GM23338 (cell line): ENCODE data around the gene GCNT2. TPM values are rescaled to one million over a fixed set of nuclear protein-coding genes. Genes with fewer than 3 reads are reported as not detected.
A peak's percentile ranks its signal among the peaks of the same experiment; 100 is the strongest.

Source experiments
- ATAC-seq: fragments of 200-7000 bp; cut with Tn5 transposase; 3 replicates; pipeline ENCODE4 v1.9.1; 2020
- DNase-seq: peaks from one replicate; pipeline ENCODE4 v3.0.0-alpha.2; 2015; ENCODE audit warnings: low spot score
- H2AFZ ChIP-seq: fragments of 200-600 bp; sonication (generic); 2 replicates; pipeline ENCODE4 v1.8.0; 2016; ENCODE audit warnings: antibody characterized with exemption, mild to moderate bottlenecking, moderate library complexity
- H3F3A ChIP-seq: fragments of 200-600 bp; sonication (generic); replicated peaks from 2 replicates; pipeline ENCODE4 v1.8.0; 2017; ENCODE audit warnings: antibody characterized with exemption, mixed run types, low read depth
- H3K27ac ChIP-seq: fragments of 200-600 bp; sonication (generic); 2 replicates; pipeline ENCODE4 v1.6.1; 2016; ENCODE audit warnings: low read depth
- H3K27me3 ChIP-seq: fragments of 200-600 bp; sonication (generic); 2 replicates; pipeline ENCODE4 v1.8.0; 2016; ENCODE audit warnings: mild to moderate bottlenecking, mixed run types, moderate library complexity; ENCODE audit not compliant: insufficient read depth
- H3K36me3 ChIP-seq: fragments of 200-600 bp; sonication (generic); 2 replicates; pipeline ENCODE4 v1.8.0; 2016; ENCODE audit warnings: mild to moderate bottlenecking; ENCODE audit not compliant: insufficient read depth
- H3K4me1 ChIP-seq: fragments of 200-600 bp; sonication (generic); 2 replicates; pipeline ENCODE4 v1.8.0; 2016; ENCODE audit warnings: mild to moderate bottlenecking, moderate library complexity; ENCODE audit not compliant: insufficient read depth
- H3K4me2 ChIP-seq: fragments of 200-600 bp; sonication (generic); 2 replicates; pipeline ENCODE4 v1.7.1; 2017; ENCODE audit warnings: mixed run types
- H3K4me3 ChIP-seq: fragments of 200-600 bp; sonication (generic); 2 replicates; pipeline ENCODE4 v1.6.1; 2016; ENCODE audit warnings: mixed run types
- H3K79me2 ChIP-seq: fragments of 200-600 bp; sonication (generic); replicated peaks from 2 replicates; pipeline ENCODE4 v1.8.0; 2017; ENCODE audit warnings: mild to moderate bottlenecking; ENCODE audit not compliant: insufficient read depth
- H3K9me2 ChIP-seq: fragments of 200-600 bp; sonication (generic); 2 replicates; pipeline ENCODE4 v1.8.0; 2017; ENCODE audit not compliant: insufficient read depth
- H4K20me1 ChIP-seq: fragments of 200-600 bp; sonication (generic); replicated peaks from 2 replicates; pipeline ENCODE4 v1.8.0; 2017; ENCODE audit warnings: mild to moderate bottlenecking; ENCODE audit not compliant: insufficient read depth
- H3K27ac Mint-ChIP-seq: 2 replicates; pipeline ENCODE4 v1.8.0; 2020; ENCODE audit warnings: inconsistent platforms, mild to moderate bottlenecking, moderate library complexity, mixed read lengths
- H3K27me3 Mint-ChIP-seq: 3 replicates; pipeline ENCODE4 v1.8.0; 2022; ENCODE audit warnings: low read depth, mild to moderate bottlenecking, moderate library complexity, mixed read lengths, inconsistent platforms; ENCODE audit not compliant: insufficient read depth, poor library complexity
- H3K36me3 Mint-ChIP-seq: 3 replicates; pipeline ENCODE4 v1.8.0; 2021; ENCODE audit warnings: low read depth, mild to moderate bottlenecking, inconsistent platforms, moderate library complexity, mixed read lengths
- H3K4me1 Mint-ChIP-seq: 3 replicates; pipeline ENCODE4 v1.8.0; 2020; ENCODE audit warnings: mild to moderate bottlenecking, inconsistent platforms, mixed read lengths
- H3K4me3 Mint-ChIP-seq: 3 replicates; pipeline ENCODE4 v1.8.0; 2021; ENCODE audit warnings: moderate library complexity, mild to moderate bottlenecking, inconsistent platforms, mixed read lengths
- H3K9me3 Mint-ChIP-seq: 3 replicates; pipeline ENCODE4 v1.8.0; 2020; ENCODE audit warnings: moderate library complexity, mild to moderate bottlenecking, inconsistent platforms, mixed read lengths
- CREB1 ChIP-seq: fragments of 250-450 bp; sonication (Bioruptor Pico); IDR thresholded peaks from 2 replicates; pipeline ENCODE4 v1.5.0; 2020; ENCODE audit warnings: low read depth, mild to moderate bottlenecking, moderate library complexity
- EZH2phosphoT487 ChIP-seq: fragments of 200-600 bp; sonication (generic); IDR thresholded peaks from one replicate; pipeline ENCODE4 v1.8.1; 2018; ENCODE audit warnings: antibody characterized with exemption; ENCODE audit not compliant: unreplicated experiment
- polyA plus RNA-seq: library from polyadenylated mRNA; unstranded; fragments of >200 nt; fragmentation: Nextera tagmentation; extraction: Ambion mirVana; gene quantifications from 2 replicates; pipeline ENCODE4 v1.2.1, GENCODE V29; 2016
- small RNA-seq: library from RNA; depleted of rRNA; stranded (forward); fragments of <200 nt; gene quantifications from one replicate; pipeline ENCODE3, GENCODE V24; 2014; ENCODE audit warnings: low replicate concordance
- total RNA-seq: library from RNA; depleted of rRNA; stranded (reverse); fragments of >200 nt; shearing (Covaris generic); gene quantifications from 2 replicates; pipeline ENCODE4 v1.2.3, GENCODE V29; 2014; rRNA removed
- TF ChIP-seq, protein P1 (sequence below), 2 experiments: fragments of 200-600 bp in 1 of 2; sonication (generic) in 1 of 2; conservative IDR thresholded peaks; 2 replicates each; pipeline versions ENCODE4 v1.5.1 to v1.6.1; 2016 to 2017; ENCODE audit warnings: antibody characterized with exemption in 2 of 2, low read depth in 2 of 2, mild to moderate bottlenecking in 2 of 2, moderate library complexity in 1 of 2

Gene GCNT2
- total and polyA plus RNA-seq, 2 experiments from 2014 or later: 28.3 to 137 TPM

DNA sequence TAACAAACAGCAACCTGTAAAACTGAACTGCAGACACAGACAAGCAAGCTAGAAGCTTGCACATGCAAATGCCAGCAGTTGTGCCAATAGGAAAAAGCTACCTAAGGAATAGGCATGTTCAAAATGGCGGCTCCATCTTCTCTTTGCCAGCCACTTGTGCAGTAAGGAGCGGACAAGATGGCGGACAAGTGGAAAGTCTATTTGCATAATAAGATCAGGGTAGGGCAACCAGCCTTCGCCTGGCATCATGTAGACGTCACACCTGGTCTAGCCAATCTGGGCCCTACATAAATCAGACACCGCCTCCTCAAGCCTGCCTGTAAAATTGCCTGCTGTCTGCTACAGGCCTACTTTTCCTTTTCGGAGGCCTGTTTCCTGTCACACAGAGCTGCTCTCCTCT is 155.3 kb downstream of the GCNT2 start:
- H3K79me2 ChIP-seq: no peaks in the 10 kb centered on the region
- Mint-ChIP-seq H3K9me3 (no peaks in the 10 kb centered on the region), H3K4me3 (no peak overlapping the region), H3K36me3 (no peaks in the 10 kb centered on the region), H3K27ac (no peak overlapping the region), H3K27me3 (no peaks in the 10 kb centered on the region), H3K4me1 (no peaks in the 10 kb centered on the region; the same call in 2 of the 3 replicates)
- TF ChIP-seq EZH2phosphoT487: no peak
- TF ChIP-seq, protein P1, sequence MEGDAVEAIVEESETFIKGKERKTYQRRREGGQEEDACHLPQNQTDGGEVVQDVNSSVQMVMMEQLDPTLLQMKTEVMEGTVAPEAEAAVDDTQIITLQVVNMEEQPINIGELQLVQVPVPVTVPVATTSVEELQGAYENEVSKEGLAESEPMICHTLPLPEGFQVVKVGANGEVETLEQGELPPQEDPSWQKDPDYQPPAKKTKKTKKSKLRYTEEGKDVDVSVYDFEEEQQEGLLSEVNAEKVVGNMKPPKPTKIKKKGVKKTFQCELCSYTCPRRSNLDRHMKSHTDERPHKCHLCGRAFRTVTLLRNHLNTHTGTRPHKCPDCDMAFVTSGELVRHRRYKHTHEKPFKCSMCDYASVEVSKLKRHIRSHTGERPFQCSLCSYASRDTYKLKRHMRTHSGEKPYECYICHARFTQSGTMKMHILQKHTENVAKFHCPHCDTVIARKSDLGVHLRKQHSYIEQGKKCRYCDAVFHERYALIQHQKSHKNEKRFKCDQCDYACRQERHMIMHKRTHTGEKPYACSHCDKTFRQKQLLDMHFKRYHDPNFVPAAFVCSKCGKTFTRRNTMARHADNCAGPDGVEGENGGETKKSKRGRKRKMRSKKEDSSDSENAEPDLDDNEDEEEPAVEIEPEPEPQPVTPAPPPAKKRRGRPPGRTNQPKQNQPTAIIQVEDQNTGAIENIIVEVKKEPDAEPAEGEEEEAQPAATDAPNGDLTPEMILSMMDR (conservative IDR thresholded peaks at IDR 0.05; ENCODE audit: low read depth in 2 of 2): 0 out of 4 replicates have a peak, but pooled peaks of 1 of the 2 experiments have one; percentile 9
- H3K4me1 ChIP-seq: no peaks in the 10 kb centered on the region
- ATAC-seq: no peak
- H4K20me1 ChIP-seq: no peaks in the 10 kb centered on the region
- H3F3A ChIP-seq: no peaks in the 10 kb centered on the region
- H3K36me3 ChIP-seq: no peaks in the 10 kb centered on the region
- H3K4me2 ChIP-seq: no peak overlapping the region
- H2AFZ ChIP-seq: no peak overlapping the region
- no peak for DNase-seq
- H3K27me3 ChIP-seq: no peaks in the 10 kb centered on the region
- H3K4me3 ChIP-seq: no peak overlapping the region
- H3K27ac ChIP-seq: no peak overlapping the region
- H3K9me2 ChIP-seq: no peaks in the 10 kb centered on the region; the same call in 1 of the 2 replicates

DNA sequence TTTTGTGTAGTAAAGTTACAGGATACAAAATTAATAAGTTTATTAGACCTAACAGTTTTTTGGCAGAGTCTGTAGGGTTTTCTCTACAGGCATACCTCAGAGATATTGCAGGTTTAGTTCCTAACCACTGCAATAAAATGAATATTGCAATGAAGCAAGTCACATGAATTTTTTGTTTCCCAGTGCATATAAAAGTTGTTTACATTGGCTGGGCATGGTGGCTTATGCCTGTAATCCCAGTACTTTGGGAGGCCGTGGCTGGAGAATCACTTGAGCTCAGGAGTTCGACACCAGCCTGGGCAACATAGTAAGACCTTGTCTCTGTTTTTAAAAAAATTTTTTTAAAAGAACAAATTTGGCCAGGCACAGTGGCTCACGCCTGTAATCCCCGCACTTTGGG is 157.3 kb downstream of the GCNT2 start:
- no peaks in the 10 kb centered on the region for H4K20me1 ChIP-seq

More for the DNA sequence above, 157.3 kb downstream of the GCNT2 start:
- H3K27me3 ChIP-seq: no peaks in the 10 kb centered on the region
- ATAC-seq: no peak
- Mint-ChIP-seq H3K4me1 (no peaks in the 10 kb centered on the region; the same call in 2 of the 3 replicates), H3K4me3 (no peak overlapping the region), H3K27me3 (no peaks in the 10 kb centered on the region), H3K36me3 (peaks cover 4% of the 10 kb centered on the region; the same call in 1 of the 3 replicates), H3K9me3 (peaks cover 8% of the 10 kb centered on the region; the same call in 1 of the 3 replicates), H3K27ac (no peak overlapping the region)
- TF ChIP-seq CREB1 (CRISPR knock-in tag): no peak
- H3F3A ChIP-seq: no peaks in the 10 kb centered on the region
- no peak for DNase-seq
- no peak overlapping the region for H2AFZ ChIP-seq
- H3K4me2 ChIP-seq: no peak overlapping the region
- H3K4me3 ChIP-seq: no peak overlapping the region
- no peaks in the 10 kb centered on the region for H3K4me1 ChIP-seq
- H3K36me3 ChIP-seq: peaks cover 9% of the 10 kb centered on the region; the same call in 1 of the 2 replicates
- no peaks in the 10 kb centered on the region for H3K79me2 ChIP-seq
- peaks cover under 1% of the 10 kb centered on the region; the same call in 1 of the 2 replicates for H3K9me2 ChIP-seq
- H3K27ac ChIP-seq: no peak overlapping the region

Small RNAs within 50 kb of the gene (small RNA-seq; reads per million reads assigned to genes)
- gene RF00019: not detected

Other genes with a start within 250 kb of the GCNT2 start
- not detected in 2 replicates for gene TFAP2A, start 106.3 kb upstream of the GCNT2 start, total RNA-seq
- gene TFAP2A, start 106.3 kb upstream of the GCNT2 start, polyA plus RNA-seq: 0.21 TPM in 1 of 2 replicates, not detected in the other
- gene C6orf52, start 173.3 kb downstream of the GCNT2 start, total RNA-seq: 0.47 TPM in 1 of 2 replicates, not detected in the other
- gene C6orf52, start 173.3 kb downstream of the GCNT2 start, polyA plus RNA-seq: 3.8 and 4.4 TPM in 2 replicates
- 45.5 and 47.4 TPM in 2 replicates for gene PAK1IP1, start 173.6 kb downstream of the GCNT2 start, total RNA-seq
- 82.1 and 93.2 TPM in 2 replicates for gene PAK1IP1, start 173.6 kb downstream of the GCNT2 start, polyA plus RNA-seq
- gene TMEM14C, start 201.7 kb downstream of the GCNT2 start, total RNA-seq: 123 and 131 TPM in 2 replicates
- gene TMEM14C, start 201.7 kb downstream of the GCNT2 start, polyA plus RNA-seq: 232 and 241 TPM in 2 replicates
- 104 and 111 TPM in 2 replicates for gene TMEM14B, start 226.5 kb downstream of the GCNT2 start, total RNA-seq
- gene TMEM14B, start 226.5 kb downstream of the GCNT2 start, polyA plus RNA-seq: 210 TPM in 2 replicates